ENCODE data around the gene PDE1A.

The PDE1A gene

GRCh38 chr2:182426918-182427240 is at the start of gene PDE1A:
Gene PDE1A (minus strand): TSS chr2:182427036.
- DNase-seq: no peak

- no peak for DNase-seq
Observed at GRCh38 chr2:182473635-182474034, 46.8 kb upstream of the PDE1A start.

- DNase-seq: no peak
Observed at GRCh38 chr2:182463760-182464159, 36.9 kb upstream of the PDE1A start.

GRCh38 chr2:182456784-182457183 is 29.9 kb upstream of the PDE1A start:
- DNase-seq: no peak

GRCh38 chr2:182452456-182452990 is 25.7 kb upstream of the PDE1A start:
- DNase-seq: no peak

- DNase-seq: no peak
Observed at GRCh38 chr2:182448371-182448770, 21.5 kb upstream of the PDE1A start.

- no peak for DNase-seq
Observed at GRCh38 chr2:182447863-182448262, 21.0 kb upstream of the PDE1A start.

GRCh38 chr2:182447163-182447562 is 20.3 kb upstream of the PDE1A start:
- DNase-seq: no peak

- no peak for DNase-seq
Observed at GRCh38 chr2:182446087-182446486, 19.3 kb upstream of the PDE1A start.

GRCh38 chr2:182445391-182445965 is 18.6 kb upstream of the PDE1A start:
- no peak for DNase-seq

- no peak for DNase-seq
Observed at GRCh38 chr2:182444806-182445205, 18.0 kb upstream of the PDE1A start.

- no peak for DNase-seq
Observed at GRCh38 chr2:182444170-182444569, 17.3 kb upstream of the PDE1A start.

- no peak for DNase-seq
Observed at GRCh38 chr2:182436252-182436651, 9.4 kb upstream of the PDE1A start.

- no peak for DNase-seq
Observed at GRCh38 chr2:182435754-182436153, 8.9 kb upstream of the PDE1A start.

GRCh38 chr2:182432051-182432450 is 5.2 kb upstream of the PDE1A start:
- DNase-seq: no peak

GRCh38 chr2:182428476-182428875 is 1.6 kb upstream of the PDE1A start:
- no peak for DNase-seq

GRCh38 chr2:182426082-182426917 is 536 bp downstream of the PDE1A start:
- no peak for DNase-seq

GRCh38 chr2:182422864-182423263 is 4.0 kb downstream of the PDE1A start:
- no peak for DNase-seq

GRCh38 chr2:182420669-182421068 is 6.2 kb downstream of the PDE1A start:
- DNase-seq: no peak

GRCh38 chr2:182416861-182417260 is 10.0 kb downstream of the PDE1A start:
- DNase-seq: no peak

GRCh38 chr2:182416191-182416590 is 10.6 kb downstream of the PDE1A start:
- DNase-seq: no peak

GRCh38 chr2:182415771-182416170 is 11.1 kb downstream of the PDE1A start:
- DNase-seq: no peak

- no peak for DNase-seq
Observed at GRCh38 chr2:182412858-182413257, 14.0 kb downstream of the PDE1A start.

- no peak for DNase-seq
Observed at GRCh38 chr2:182410120-182410519, 16.7 kb downstream of the PDE1A start.

GRCh38 chr2:182406221-182406620 is 20.6 kb downstream of the PDE1A start:
- DNase-seq: no peak

Data from activated CD4-positive, CD25-positive, alpha-beta regulatory T cell (primary cell).